GM12878 (cell line): ENCODE data around the gene WDR76. TPM values are rescaled to one million over a fixed set of nuclear protein-coding genes. Genes with fewer than 3 reads are reported as not detected.

ENCODE experiments used
- ATAC-seq: fragments of 200-7000 bp; cut with Tn5 transposase; 3 replicates; pipeline ENCODE4 v1.9.1; 2020; ENCODE audit warnings: mild to moderate bottlenecking, moderate library complexity
- BruUV-seq: library from RNA; stranded (reverse); fragments of 400-500 nt; replicated peaks from 2 replicates; lab custom pipeline; 2021; lab: Mats Ljungman, UMichigan
- CTCF ChIA-PET: fragments of 300-600 bp; sonication (Branson Sonifier 250); formaldehyde crosslinking; extraction: SDS; loops from one replicate; lab custom pipeline; 2021; ENCODE audit warnings: inconsistent platforms; lab: Yijun Ruan, JAX
- POLR2A ChIA-PET: fragments of 350-600 bp; formaldehyde crosslinking; extraction: SDS; loops from one replicate; lab custom pipeline; 2021; ENCODE audit warnings: inconsistent platforms; lab: Charles Lee
- RAD21 ChIA-PET: fragments of 300-600 bp; sonication (Branson Sonifier 250); formaldehyde crosslinking; loops from one replicate; lab custom pipeline; 2023; ENCODE audit warnings: antibody characterized with exemption; ENCODE audit not compliant: unreplicated experiment; lab: Charles Lee
- SMC1A ChIA-PET: fragments of 300-600 bp; sonication (Branson Sonifier 250); formaldehyde crosslinking; loops from one replicate; lab custom pipeline; 2023; ENCODE audit not compliant: unreplicated experiment, uncharacterized antibody; lab: Charles Lee
- DNase-seq: peaks from one replicate; pipeline ENCODE4 v3.0.0-alpha.2; 2011; ENCODE audit warnings: low read depth, low spot score
- FAIRE-seq: peaks from 3 replicates; lab custom pipeline; 2011; peaks lifted over from hg19 to GRCh38; lab: Jason Lieb, UNC
- H2AFZ ChIP-seq: 2 replicates; pipeline ENCODE4 v1.6.0; 2011; ENCODE audit warnings: low read depth, low read length, control low read depth; ENCODE audit not compliant: control insufficient read depth
- H3K27ac ChIP-seq: 2 replicates; pipeline ENCODE4 v1.5.1; 2011; ENCODE audit warnings: control low read depth; ENCODE audit not compliant: control insufficient read depth, insufficient read depth
- H3K27me3 ChIP-seq, 2 experiments: replicated peaks in 1 of 2; 2 replicates each; pipeline versions ENCODE4 v1.6.0 to v1.6.1; 2011; ENCODE audit warnings: low read length in 1 of 2; ENCODE audit not compliant: control insufficient read depth in 2 of 2, insufficient read depth in 2 of 2
- H3K36me3 ChIP-seq, 2 experiments: 2 replicates each; pipeline ENCODE4 v1.5.1; 2011; ENCODE audit warnings: low read length in 1 of 2; ENCODE audit not compliant: control insufficient read depth in 2 of 2, insufficient read depth in 2 of 2
- H3K4me1 ChIP-seq: 2 replicates; pipeline ENCODE4 v1.6.1; 2011; ENCODE audit warnings: mild to moderate bottlenecking, low read length, moderate library complexity, mixed read lengths; ENCODE audit not compliant: control insufficient read depth, insufficient read depth
- H3K4me2 ChIP-seq: 2 replicates; pipeline ENCODE4 v1.6.0; 2011; ENCODE audit warnings: control low read depth; ENCODE audit not compliant: control insufficient read depth, insufficient read depth
- H3K4me3 ChIP-seq: fragments of 200-600 bp; sonication (generic); 2 replicates; pipeline ENCODE4 v1.5.1; 2016
- H3K79me2 ChIP-seq: 2 replicates; pipeline ENCODE4 v1.6.0; 2011; ENCODE audit warnings: low read length; ENCODE audit not compliant: control insufficient read depth, insufficient read depth
- H3K9ac ChIP-seq: 2 replicates; pipeline ENCODE4 v1.8.0; 2011; ENCODE audit warnings: low read length, control low read depth, mixed read lengths; ENCODE audit not compliant: control insufficient read depth, insufficient read depth
- H3K9me3 ChIP-seq: replicated peaks from 3 replicates; pipeline ENCODE4 v1.5.1; 2011; ENCODE audit warnings: mild to moderate bottlenecking, low read length; ENCODE audit not compliant: control insufficient read depth, insufficient read depth
- H4K20me1 ChIP-seq: 2 replicates; pipeline ENCODE4 v1.6.0; 2011; ENCODE audit not compliant: control insufficient read depth, insufficient read depth
- CREB1 ChIP-seq: IDR thresholded peaks from 2 replicates; pipeline ENCODE4 v1.6.1; 2012; ENCODE audit warnings: low read depth, mild to moderate bottlenecking, inconsistent platforms
- DPF2 ChIP-seq: fragments of 450-650 bp; IDR thresholded peaks from 2 replicates; pipeline ENCODE4 v1.6.1; 2017; ENCODE audit warnings: mild to moderate bottlenecking
- EGR1 ChIP-seq, 2 experiments: IDR thresholded peaks; 1 replicate in 1 of 2; 2 replicates in 1 of 2; pipeline ENCODE4 v1.6.1; 2011 to 2012; ENCODE audit warnings: low read depth in 2 of 2, low read length in 2 of 2, borderline replicate concordance in 1 of 2, mild to moderate bottlenecking in 1 of 2, moderate library complexity in 1 of 2
- HCFC1 ChIP-seq: fragments of 150-350 bp; IDR thresholded peaks from 2 replicates; pipeline ENCODE4 v1.6.1; 2014; ENCODE audit warnings: low read length
- HDGF ChIP-seq: fragments of 450-650 bp; IDR thresholded peaks from 2 replicates; pipeline ENCODE4 v1.6.1; 2016; ENCODE audit warnings: antibody characterized with exemption
- IKZF2 ChIP-seq, 2 experiments: fragments of 450-650 bp; IDR thresholded peaks; 2 replicates each; pipeline ENCODE4 v1.6.1; 2017; ENCODE audit warnings: mild to moderate bottlenecking in 2 of 2, moderate library complexity in 2 of 2
- JUND ChIP-seq: IDR thresholded peaks from 2 replicates; pipeline ENCODE4 v1.6.1; 2012; ENCODE audit warnings: low read depth, mild to moderate bottlenecking, low read length, improper control_type of control experiment, moderate library complexity
- NFYA ChIP-seq: IDR thresholded peaks from 2 replicates; pipeline ENCODE4 v1.6.1; 2011; ENCODE audit warnings: low read depth, mild to moderate bottlenecking, low read length, improper control_type of control experiment, borderline replicate concordance
- NR2F1 ChIP-seq: fragments of 450-650 bp; conservative IDR thresholded peaks from 2 replicates; pipeline ENCODE4 v1.6.1; 2017; ENCODE audit warnings: mild to moderate bottlenecking
- POLR2A ChIP-seq: IDR thresholded peaks from 2 replicates; pipeline ENCODE4 v1.6.1; 2011; ENCODE audit warnings: low read depth, mild to moderate bottlenecking, low read length
- POLR2AphosphoS5 ChIP-seq: IDR thresholded peaks from 2 replicates; pipeline ENCODE4 v1.6.1; 2011; ENCODE audit warnings: mild to moderate bottlenecking, low read length, inconsistent platforms
- RUNX3 ChIP-seq: IDR thresholded peaks from 2 replicates; pipeline ENCODE4 v1.6.1; 2012; ENCODE audit warnings: low read length, inconsistent platforms
- SMAD5 ChIP-seq: IDR thresholded peaks from 2 replicates; pipeline ENCODE4 v1.6.1; 2016; ENCODE audit warnings: antibody characterized with exemption, low read depth
- SRF ChIP-seq, 2 experiments: IDR thresholded peaks; 2 replicates each; pipeline ENCODE4 v1.6.1; 2011; ENCODE audit warnings: low read depth in 2 of 2, low read length in 2 of 2, mild to moderate bottlenecking in 1 of 2, moderate library complexity in 1 of 2
- TARDBP ChIP-seq: IDR thresholded peaks from 2 replicates; pipeline ENCODE4 v1.6.1; 2016; ENCODE audit warnings: borderline replicate concordance
- TBL1XR1 ChIP-seq: IDR thresholded peaks from 2 replicates; pipeline ENCODE4 v1.6.1; 2012; ENCODE audit warnings: low read depth, low read length, improper control_type of control experiment
- TCF12 ChIP-seq: IDR thresholded peaks from 2 replicates; pipeline ENCODE4 v1.6.1; 2011; ENCODE audit warnings: low read depth, mild to moderate bottlenecking, low read length
- ZNF24 ChIP-seq: fragments of 450-650 bp; IDR thresholded peaks from 2 replicates; pipeline ENCODE4 v1.6.1; 2017; ENCODE audit warnings: antibody characterized with exemption, mild to moderate bottlenecking
- WGBS: methylation state at CpG from one replicate; pipeline ENCODE4 v1.1.6; 2016; ENCODE audit warnings: low lambda C conversion rate; ENCODE audit not compliant: insufficient replicate concordance, insufficient coverage; ENCODE audit errors: missing lambda C conversion rate; 5-methylcytosine and 5-hydroxymethylcytosine counted together
- in situ Hi-C: fragments of 300-500 bp; cut with MboI; formaldehyde crosslinking; loops from 9 replicates; pipeline ENCODE4 v1.14.3; 2018; ENCODE audit warnings: mixed read lengths
- intact Hi-C: fragments of 100-400 bp; cut with micrococcal nuclease; formaldehyde crosslinking; loops from one replicate; pipeline ENCODE4 v1.14.2; 2022; ENCODE audit not compliant: unreplicated experiment
- polyA plus RNA-seq, 11 experiments: library from polyadenylated mRNA; depleted of rRNA in 4 of 11; unstranded in 6 of 11; stranded (reverse) in 5 of 11; fragments of >200 nt; fragmentation: Nextera tagmentation in 4 of 11; fragmentation: Illumina TruSeq in 1 of 11; extraction: Ambion mirVana in 4 of 11; extraction: Trizol in 1 of 11; gene quantifications; 1 replicate in 1 of 11; 2 replicates in 10 of 11; pipeline versions ENCODE4 v1.2.1 to v1.2.3, GENCODE V29; 2011 to 2016; ENCODE audit warnings: inconsistent platforms in 2 of 11, missing spikeins in 2 of 11, low read depth in 1 of 11
- total RNA-seq, 4 experiments: library from RNA; depleted of rRNA in 3 of 4; stranded (reverse); fragments of >200 nt in 3 of 4; fragmentation: Illumina TruSeq in 1 of 4; extraction: Trizol in 1 of 4; gene quantifications; 2 replicates each; pipeline versions ENCODE4 v1.2.1 to v1.2.3, GENCODE V29; 2013 to 2021
- TF ChIP-seq, protein P1 (sequence below): fragments of 450-650 bp; formaldehyde crosslinking; IDR thresholded peaks from 2 replicates; pipeline ENCODE4 v1.5.0; 2022; ENCODE audit warnings: mild to moderate bottlenecking, missing genetic modification characterization

The WDR76 gene
- total and polyA plus RNA-seq, 10 of the 15 experiments (the other 5 are each of a cell fraction or from before 2014, with no cell fraction given) = 8.0 to 59.7 (median 34.5) TPM

DNA sequence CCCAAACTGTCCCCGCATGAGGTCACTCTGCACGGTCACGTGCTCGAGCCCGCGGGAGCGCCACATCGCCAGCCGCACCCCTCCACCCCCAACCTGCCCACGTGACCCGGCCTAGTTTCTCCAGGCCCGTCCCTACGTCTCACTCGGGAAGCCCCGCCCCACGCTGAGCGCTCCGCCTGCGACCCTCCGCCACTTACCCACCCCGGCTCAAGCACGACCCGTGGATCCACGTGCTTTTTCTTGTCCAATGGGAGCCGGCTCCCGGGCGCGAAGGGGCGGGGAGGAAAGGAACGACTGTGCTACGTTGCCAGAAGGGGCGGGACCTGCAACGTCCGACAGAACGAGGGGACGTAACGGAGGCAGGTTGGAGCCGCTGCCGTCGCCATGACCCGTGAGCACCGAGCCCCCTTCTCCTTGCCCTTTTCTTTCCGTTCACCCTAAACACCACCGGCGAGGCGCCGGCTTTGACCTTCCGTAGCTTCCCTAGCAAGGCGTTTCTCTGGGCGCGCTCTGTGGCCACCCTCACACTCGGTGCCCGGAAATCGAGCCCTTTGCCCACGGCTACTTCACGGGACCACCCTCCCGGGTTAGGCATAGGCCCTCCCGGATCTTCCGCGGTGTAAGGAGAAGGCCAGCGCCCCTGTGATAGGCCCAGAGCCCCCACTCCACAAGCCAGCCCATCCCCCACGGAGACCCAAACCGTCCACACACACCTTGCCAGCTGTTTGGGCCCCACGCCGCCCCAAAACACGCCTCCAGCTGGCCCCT is 34.6 kb upstream of the WDR76 start, which contains the start of gene SERF2 (continued):
- peak; percentile 100 for TF ChIP-seq HDGF
- TF ChIP-seq ZNF24 = no peak
- TF ChIP-seq JUND = peak; percentile 41; the same call in 1 of the 2 replicates
- peak; percentile 65; the same call in 1 of the 2 replicates for TF ChIP-seq SMAD5
- no peak for TF ChIP-seq SRF (IDR thresholded peaks at IDR 0.05; ENCODE audit: low read depth in 2 of 2, low read length in 2 of 2)

DNA sequence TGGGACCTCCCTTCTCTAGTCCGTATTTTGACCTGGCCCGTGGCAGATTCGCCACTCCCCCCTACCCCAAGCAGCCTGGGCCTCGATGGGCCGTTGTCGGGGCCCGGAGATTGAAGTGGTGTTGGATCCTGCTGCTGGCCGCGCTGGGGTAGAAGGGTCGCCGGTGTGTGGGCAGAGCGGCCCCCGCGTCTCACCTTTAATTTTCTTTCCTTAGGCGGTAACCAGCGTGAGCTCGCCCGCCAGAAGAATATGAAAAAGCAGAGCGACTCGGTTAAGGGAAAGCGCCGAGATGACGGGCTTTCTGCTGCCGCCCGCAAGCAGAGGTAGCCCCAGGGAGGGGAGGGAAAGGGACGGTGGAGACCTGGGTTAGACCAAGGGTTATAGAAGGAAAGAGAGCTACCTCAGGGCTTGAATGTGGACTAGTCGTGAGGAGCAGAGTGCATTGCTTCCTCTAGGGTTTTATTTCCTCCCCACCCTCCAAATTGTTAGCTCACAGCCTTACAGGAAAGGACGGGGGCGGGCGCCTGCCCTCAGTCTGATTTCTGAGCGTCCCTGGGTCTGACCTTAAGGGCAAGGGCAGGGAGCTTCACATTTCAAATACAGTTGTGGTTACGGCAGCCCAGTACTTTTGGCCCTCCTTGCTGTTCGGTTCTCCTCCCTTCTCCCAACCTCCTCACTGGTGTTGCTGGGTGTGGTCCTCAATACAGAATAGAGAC is 33.9 kb upstream of the WDR76 start:
- Histone ChIP-seq H3K36me3 (peaks cover 5 to 30% of the 10 kb centered on the region in 2 experiments), H2AFZ (no peak overlapping the region; the same call in 1 of the 2 replicates), H3K4me1 (peaks cover 32% of the 10 kb centered on the region), H3K4me3 (peak overlapping the region; percentile 96), H3K27me3 (no peaks in the 10 kb centered on the region), H3K79me2 (peaks cover 34% of the 10 kb centered on the region), H3K4me2 (peak overlapping the region; percentile 99), H3K9me3 (no peaks in the 10 kb centered on the region), H3K9ac (peak overlapping the region; percentile 100), H4K20me1 (no peaks in the 10 kb centered on the region; the same call in none of the 2 replicates), H3K27ac (peak overlapping the region; percentile 99)
- DNase-seq (no peak), FAIRE-seq (no peak), ATAC-seq (peak; percentile 0; the same call in 2 of the 3 replicates)
- ChIA-PET CTCF (interaction anchor here (0.6 to 1.5 kb wide), 4 partner anchors 17 to 40 kb away, joined by 3 to 5 read pairs (median 4); partner anchors contain the start of gene ELL3), SMC1A (interaction anchor here (1.1 to 9.4 kb wide), 8 partner anchors 11 to 40 kb away, joined by 3 to 129 read pairs (median 4); partner anchors contain the start of genes ELL3 and MFAP1), RAD21 (interaction anchor here (0.6 to 1.7 kb wide), 6 partner anchors 16 to 53 kb away, joined by 3 to 9 read pairs (median 6); partner anchors contain the start of genes ELL3 and MFAP1), POLR2A (interaction anchor here (0.6 to 6.5 kb wide), 12 partner anchors 6 to 745 kb away, joined by 3 to 59 read pairs (median 4); partner anchors contain the start of genes ELL3, HYPK, MFAP1 and SERINC4)
- BruUV-seq = no TSS peak
- intact Hi-C loops (loop anchor here (1.0 to 5.0 kb wide), 2 partner anchors 7 to 34 kb away; partner anchors contain the start of genes HYPK, SERINC4 and WDR76), in situ Hi-C loops (loop anchor here (10.0 to 25.0 kb wide), 2 partner anchors 932 to 1531 kb away; partner anchors contain the start of genes GANC and TMEM87A)
- under 1% methylated on average over 31 of the region's 33 CpGs for WGBS
- 0 out of 2 replicates have a peak, but pooled peaks have one; percentile 19 for TF ChIP-seq RUNX3
- peak in 1 of 2 experiments; percentile 59; a peak in 2 of 3 replicates for TF ChIP-seq EGR1 (IDR thresholded peaks at IDR 0.05; ENCODE audit: borderline replicate concordance in 1 of 2, low read depth in 2 of 2, low read length in 2 of 2)
- TF ChIP-seq NFYA = no peak
- TF ChIP-seq DPF2 = 0 out of 2 replicates have a peak, but pooled peaks have one; percentile 8
- TF ChIP-seq CREB1 = no peak
- TF ChIP-seq POLR2A = 0 out of 2 replicates have a peak, but pooled peaks have one; percentile 6
- TF ChIP-seq HCFC1 = no peak
- TF ChIP-seq NR2F1 = 0 out of 2 replicates have a peak, but pooled peaks have one; percentile 13
- no peak for TF ChIP-seq TCF12
- TF ChIP-seq IKZF2 (IDR thresholded peaks at IDR 0.05) = no peak
- TF ChIP-seq, protein P1, sequence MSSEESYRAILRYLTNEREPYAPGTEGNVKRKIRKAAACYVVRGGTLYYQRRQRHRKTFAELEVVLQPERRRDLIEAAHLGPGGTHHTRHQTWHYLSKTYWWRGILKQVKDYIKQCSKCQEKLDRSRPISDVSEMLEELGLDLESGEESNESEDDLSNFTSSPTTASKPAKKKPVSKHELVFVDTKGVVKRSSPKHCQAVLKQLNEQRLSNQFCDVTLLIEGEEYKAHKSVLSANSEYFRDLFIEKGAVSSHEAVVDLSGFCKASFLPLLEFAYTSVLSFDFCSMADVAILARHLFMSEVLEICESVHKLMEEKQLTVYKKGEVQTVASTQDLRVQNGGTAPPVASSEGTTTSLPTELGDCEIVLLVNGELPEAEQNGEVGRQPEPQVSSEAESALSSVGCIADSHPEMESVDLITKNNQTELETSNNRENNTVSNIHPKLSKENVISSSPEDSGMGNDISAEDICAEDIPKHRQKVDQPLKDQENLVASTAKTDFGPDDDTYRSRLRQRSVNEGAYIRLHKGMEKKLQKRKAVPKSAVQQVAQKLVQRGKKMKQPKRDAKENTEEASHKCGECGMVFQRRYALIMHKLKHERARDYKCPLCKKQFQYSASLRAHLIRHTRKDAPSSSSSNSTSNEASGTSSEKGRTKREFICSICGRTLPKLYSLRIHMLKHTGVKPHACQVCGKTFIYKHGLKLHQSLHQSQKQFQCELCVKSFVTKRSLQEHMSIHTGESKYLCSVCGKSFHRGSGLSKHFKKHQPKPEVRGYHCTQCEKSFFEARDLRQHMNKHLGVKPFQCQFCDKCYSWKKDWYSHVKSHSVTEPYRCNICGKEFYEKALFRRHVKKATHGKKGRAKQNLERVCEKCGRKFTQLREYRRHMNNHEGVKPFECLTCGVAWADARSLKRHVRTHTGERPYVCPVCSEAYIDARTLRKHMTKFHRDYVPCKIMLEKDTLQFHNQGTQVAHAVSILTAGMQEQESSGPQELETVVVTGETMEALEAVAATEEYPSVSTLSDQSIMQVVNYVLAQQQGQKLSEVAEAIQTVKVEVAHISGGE (CRISPR knock-in tag) = no peak
- TF ChIP-seq TARDBP = 0 out of 2 replicates have a peak, but pooled peaks have one; percentile 12
- TF ChIP-seq TBL1XR1 = no peak
- 0 out of 2 replicates have a peak, but pooled peaks have one; percentile 53 for TF ChIP-seq POLR2AphosphoS5
